WERI-Rb-1 (cell line): ENCODE measurements around the gene PITRM1.
"Not testable (repeated sequence)": the region's sequence is repeated elsewhere in the genome, so short reads cannot be mapped to it uniquely, and the experiment has no call there.

Experiments used
- DNase-seq: peaks from one replicate; pipeline ENCODE4 v3.0.0-alpha.2; 2020
- H3K27ac ChIP-seq: fragments of 250-450 bp; sonication (Bioruptor Pico); 2 replicates; pipeline ENCODE4 v1.5.1; 2020; ENCODE audit warnings: mild to moderate bottlenecking, moderate library complexity
- H3K27me3 ChIP-seq: fragments of 250-450 bp; sonication (Bioruptor Pico); 2 replicates; pipeline ENCODE4 v1.5.1; 2021; ENCODE audit warnings: mild to moderate bottlenecking, low read depth, moderate library complexity; ENCODE audit not compliant: insufficient read depth, severe bottlenecking
- H3K36me3 ChIP-seq: fragments of 250-450 bp; sonication (Bioruptor Pico); 2 replicates; pipeline ENCODE4 v1.5.1; 2020; ENCODE audit warnings: mild to moderate bottlenecking, moderate library complexity
- H3K4me3 ChIP-seq: 2 replicates; pipeline ENCODE4 v1.5.1; 2011; ENCODE audit warnings: low read depth, mild to moderate bottlenecking, control low read depth, low read length
- H3K9me3 ChIP-seq: fragments of 250-450 bp; sonication (Bioruptor Pico); 2 replicates; pipeline ENCODE4 v1.5.1; 2021; ENCODE audit warnings: mild to moderate bottlenecking, moderate library complexity; ENCODE audit not compliant: severe bottlenecking
- CTCF ChIP-seq: IDR thresholded peaks from 2 replicates; pipeline ENCODE4 v1.5.1; 2011; ENCODE audit warnings: low read depth, mild to moderate bottlenecking, control low read depth, inconsistent platforms, low read length

The PITRM1 gene

GRCh38 chr10:3178042-3178441, 5.5 kb upstream of the PITRM1 start:
- no peak for TF ChIP-seq CTCF
- no peaks in the 10 kb centered on the region for H3K9me3 ChIP-seq
- H3K4me3 ChIP-seq = no peak overlapping the region
- no peak overlapping the region for H3K27ac ChIP-seq
- DNase-seq = no peak
- H3K27me3 ChIP-seq = no peaks in the 10 kb centered on the region
- H3K36me3 ChIP-seq = no peaks in the 10 kb centered on the region

GRCh38 chr10:3173171-3173878, 743 bp upstream of the PITRM1 start:
- Histone ChIP-seq H3K27me3 (no peaks in the 10 kb centered on the region), H3K36me3 (peaks cover 8% of the 10 kb centered on the region), H3K9me3 (no peaks in the 10 kb centered on the region), H3K4me3 (peak overlapping the region; percentile 21; the same call in 1 of the 2 replicates), H3K27ac (no peak overlapping the region)
- no peak for TF ChIP-seq CTCF
- DNase-seq = no peak

DNA sequence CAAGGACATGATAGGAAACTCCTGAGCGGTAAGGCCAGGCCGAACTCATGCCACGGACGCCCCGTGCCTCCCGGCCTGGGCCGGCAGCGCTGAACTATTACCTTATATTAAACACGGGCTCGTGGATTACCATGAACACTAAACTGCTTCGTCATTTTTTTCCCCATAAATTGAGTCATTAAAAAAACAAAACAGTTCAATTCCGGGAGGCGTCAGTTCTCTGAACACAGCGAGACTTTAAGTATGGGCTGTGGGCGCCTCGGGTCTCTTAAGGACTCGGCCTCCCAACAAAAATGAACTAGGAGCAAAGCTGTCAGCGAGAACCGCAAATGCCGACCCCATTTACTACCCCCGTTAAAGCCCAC, 519 bp downstream of the PITRM1 start:
- Histone ChIP-seq H3K27ac (peak overlapping the region; percentile 59), H3K9me3 (no peaks in the 10 kb centered on the region), H3K27me3 (no peaks in the 10 kb centered on the region), H3K36me3 (peaks cover 8% of the 10 kb centered on the region), H3K4me3 (peak overlapping the region; percentile 66)
- no peak for DNase-seq
- TF ChIP-seq CTCF = no peak

- not testable (repeated sequence) for H3K27ac ChIP-seq, H3K36me3 ChIP-seq, DNase-seq, H3K27me3 ChIP-seq, H3K9me3 ChIP-seq
- peak overlapping the region; percentile 66 for H3K4me3 ChIP-seq
Observed at GRCh38 chr10:3171488-3171887, 1.1 kb downstream of the PITRM1 start.

DNA sequence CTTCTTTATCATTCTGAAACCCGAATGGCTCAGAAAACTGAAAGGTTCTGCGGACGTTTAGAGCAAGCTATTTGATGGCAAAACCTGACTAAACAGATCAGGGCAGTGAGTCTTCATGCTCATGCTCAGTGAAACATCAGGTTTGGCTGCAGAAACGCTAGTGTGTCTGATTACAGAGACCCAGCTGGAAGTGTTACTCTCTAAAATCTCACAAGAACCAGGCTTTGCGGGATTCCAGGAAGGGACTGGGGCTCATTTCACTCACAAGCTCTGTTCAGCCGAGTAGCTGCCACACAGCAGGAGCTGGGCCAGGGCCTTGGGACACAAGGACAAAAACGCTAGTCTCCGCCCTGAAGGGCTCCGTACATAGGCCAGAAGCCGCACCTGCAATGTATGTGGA, 2.9 kb downstream of the PITRM1 start:
- no peaks in the 10 kb centered on the region for H3K9me3 ChIP-seq
- no peak overlapping the region for H3K4me3 ChIP-seq
- H3K27ac ChIP-seq = no peak overlapping the region
- TF ChIP-seq CTCF = no peak
- H3K36me3 ChIP-seq = peaks cover 11% of the 10 kb centered on the region
- no peaks in the 10 kb centered on the region for H3K27me3 ChIP-seq
- no peak for DNase-seq

GRCh38 chr10:3169271-3169670, 3.3 kb downstream of the PITRM1 start:
- no peaks in the 10 kb centered on the region for H3K27me3 ChIP-seq
- H3K9me3 ChIP-seq = no peaks in the 10 kb centered on the region
- no peak for DNase-seq
- TF ChIP-seq CTCF = no peak
- peaks cover 11% of the 10 kb centered on the region for H3K36me3 ChIP-seq
- H3K4me3 ChIP-seq = no peak overlapping the region
- no peak overlapping the region for H3K27ac ChIP-seq
